ENCODE data around the gene SSU72.
"Not testable (repeated sequence)": the region's sequence is repeated elsewhere in the genome, so short reads cannot be mapped to it uniquely, and the experiment has no call there.

The SSU72 gene

GRCh38 chr1:1524750-1525383 is 49.8 kb downstream of the SSU72 start:
- FAIRE-seq = not testable (repeated sequence)

GRCh38 chr1:1523651-1524050 is 51.0 kb downstream of the SSU72 start:
- not testable (repeated sequence) for FAIRE-seq

GRCh38 chr1:1523226-1523625 is 51.4 kb downstream of the SSU72 start:
- not testable (repeated sequence) for FAIRE-seq

GRCh38 chr1:1522536-1522935 is 52.1 kb downstream of the SSU72 start:
- not testable (repeated sequence) for FAIRE-seq

GRCh38 chr1:1521331-1521730 is 53.3 kb downstream of the SSU72 start:
- FAIRE-seq = no peak

GRCh38 chr1:1519805-1520505 is 54.7 kb downstream of the SSU72 start:
- not testable (repeated sequence) for FAIRE-seq

GRCh38 chr1:1518621-1519007 is 56.0 kb downstream of the SSU72 start:
- not testable (repeated sequence) for FAIRE-seq

- FAIRE-seq = no peak
Measured at GRCh38 chr1:1517973-1518620, 56.6 kb downstream of the SSU72 start.

GRCh38 chr1:1516923-1517322 is 57.7 kb downstream of the SSU72 start:
- not testable (repeated sequence) for FAIRE-seq

GRCh38 chr1:1514376-1514775 is 60.3 kb downstream of the SSU72 start:
- not testable (repeated sequence) for FAIRE-seq

- not testable (repeated sequence) for FAIRE-seq
Measured at GRCh38 chr1:1513675-1514074, 61.0 kb downstream of the SSU72 start.

- not testable (repeated sequence) for FAIRE-seq
Measured at GRCh38 chr1:1512425-1512824, 62.2 kb downstream of the SSU72 start.

GRCh38 chr1:1511533-1512285 is 63.0 kb downstream of the SSU72 start, which contains the start of gene ATAD3A:
TSS of gene ATAD3A (plus strand) at chr1:1512162. CDS start at chr1:1512269, 107 bp downstream.
- no peak for FAIRE-seq

GRCh38 chr1:1510912-1511532 is 63.6 kb downstream of the SSU72 start:
- FAIRE-seq = no peak

GRCh38 chr1:1509465-1509850 is 65.2 kb downstream of the SSU72 start:
- FAIRE-seq = not testable (repeated sequence)

GRCh38 chr1:1508775-1509464 is 65.7 kb downstream of the SSU72 start:
- not testable (repeated sequence) for FAIRE-seq

- no peak for FAIRE-seq
Measured at GRCh38 chr1:1507305-1507704, 67.4 kb downstream of the SSU72 start.

GRCh38 chr1:1505801-1506200 is 68.9 kb downstream of the SSU72 start:
- not testable (repeated sequence) for FAIRE-seq

GRCh38 chr1:1505366-1505798 is 69.3 kb downstream of the SSU72 start:
- FAIRE-seq = not testable (repeated sequence)

GRCh38 chr1:1504777-1505365 is 69.8 kb downstream of the SSU72 start:
- FAIRE-seq = peak; percentile 30

- not testable (repeated sequence) for FAIRE-seq
Measured at GRCh38 chr1:1495461-1495975, 79.1 kb downstream of the SSU72 start.
